WI38 (cell line): ENCODE measurements around the gene PEAK1.

ENCODE experiments used
- H3K4me3 ChIP-seq: 2 replicates; pipeline ENCODE4 v1.5.1; 2011; ENCODE audit warnings: low read depth, mild to moderate bottlenecking, control low read depth, low read length
- TF ChIP-seq, protein P1 (sequence below): IDR thresholded peaks from 2 replicates; pipeline ENCODE4 v1.5.1; 2012; ENCODE audit warnings: low read depth, mild to moderate bottlenecking, control low read depth, low read length

Gene PEAK1

DNA sequence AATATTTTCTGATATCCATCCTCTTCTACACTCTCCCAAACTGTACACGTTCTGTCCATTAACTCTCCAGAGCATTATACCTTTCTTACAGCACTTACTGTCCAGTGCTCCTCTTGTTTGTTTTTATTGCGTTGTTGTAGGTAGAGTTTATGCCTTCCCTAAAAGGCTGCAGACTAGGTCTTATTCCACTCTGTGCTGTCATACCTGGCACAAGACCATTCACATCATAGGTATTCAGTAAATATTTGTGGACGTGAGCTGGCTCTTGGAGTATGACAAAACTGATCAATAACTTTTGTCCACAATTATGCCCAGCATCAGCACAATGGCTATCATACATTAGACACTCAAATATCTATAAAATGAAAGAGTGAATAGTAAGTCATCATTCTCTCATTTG is 5.2 kb upstream of the PEAK1 start:
- TF ChIP-seq, protein P1, sequence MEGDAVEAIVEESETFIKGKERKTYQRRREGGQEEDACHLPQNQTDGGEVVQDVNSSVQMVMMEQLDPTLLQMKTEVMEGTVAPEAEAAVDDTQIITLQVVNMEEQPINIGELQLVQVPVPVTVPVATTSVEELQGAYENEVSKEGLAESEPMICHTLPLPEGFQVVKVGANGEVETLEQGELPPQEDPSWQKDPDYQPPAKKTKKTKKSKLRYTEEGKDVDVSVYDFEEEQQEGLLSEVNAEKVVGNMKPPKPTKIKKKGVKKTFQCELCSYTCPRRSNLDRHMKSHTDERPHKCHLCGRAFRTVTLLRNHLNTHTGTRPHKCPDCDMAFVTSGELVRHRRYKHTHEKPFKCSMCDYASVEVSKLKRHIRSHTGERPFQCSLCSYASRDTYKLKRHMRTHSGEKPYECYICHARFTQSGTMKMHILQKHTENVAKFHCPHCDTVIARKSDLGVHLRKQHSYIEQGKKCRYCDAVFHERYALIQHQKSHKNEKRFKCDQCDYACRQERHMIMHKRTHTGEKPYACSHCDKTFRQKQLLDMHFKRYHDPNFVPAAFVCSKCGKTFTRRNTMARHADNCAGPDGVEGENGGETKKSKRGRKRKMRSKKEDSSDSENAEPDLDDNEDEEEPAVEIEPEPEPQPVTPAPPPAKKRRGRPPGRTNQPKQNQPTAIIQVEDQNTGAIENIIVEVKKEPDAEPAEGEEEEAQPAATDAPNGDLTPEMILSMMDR: no peak
- no peak overlapping the region for H3K4me3 ChIP-seq

DNA sequence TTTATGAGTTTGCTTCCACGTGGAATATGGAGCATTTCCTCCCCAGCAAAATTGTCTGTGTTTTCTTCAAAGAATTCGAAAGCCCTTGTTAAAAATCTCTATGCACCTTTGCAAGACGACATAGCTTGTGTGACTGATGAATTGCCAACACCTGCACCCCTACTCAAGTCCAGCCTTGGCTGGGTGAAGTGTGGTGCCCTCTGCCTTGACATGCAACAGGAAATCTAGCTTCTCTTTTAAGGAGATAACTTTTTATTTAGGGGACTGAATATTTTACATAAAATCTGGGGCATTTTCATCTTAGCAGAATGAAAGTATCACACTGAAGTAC is 1.4 kb upstream of the PEAK1 start:
- TF ChIP-seq, protein P1: no peak
- peak overlapping the region; percentile 89 for H3K4me3 ChIP-seq

DNA sequence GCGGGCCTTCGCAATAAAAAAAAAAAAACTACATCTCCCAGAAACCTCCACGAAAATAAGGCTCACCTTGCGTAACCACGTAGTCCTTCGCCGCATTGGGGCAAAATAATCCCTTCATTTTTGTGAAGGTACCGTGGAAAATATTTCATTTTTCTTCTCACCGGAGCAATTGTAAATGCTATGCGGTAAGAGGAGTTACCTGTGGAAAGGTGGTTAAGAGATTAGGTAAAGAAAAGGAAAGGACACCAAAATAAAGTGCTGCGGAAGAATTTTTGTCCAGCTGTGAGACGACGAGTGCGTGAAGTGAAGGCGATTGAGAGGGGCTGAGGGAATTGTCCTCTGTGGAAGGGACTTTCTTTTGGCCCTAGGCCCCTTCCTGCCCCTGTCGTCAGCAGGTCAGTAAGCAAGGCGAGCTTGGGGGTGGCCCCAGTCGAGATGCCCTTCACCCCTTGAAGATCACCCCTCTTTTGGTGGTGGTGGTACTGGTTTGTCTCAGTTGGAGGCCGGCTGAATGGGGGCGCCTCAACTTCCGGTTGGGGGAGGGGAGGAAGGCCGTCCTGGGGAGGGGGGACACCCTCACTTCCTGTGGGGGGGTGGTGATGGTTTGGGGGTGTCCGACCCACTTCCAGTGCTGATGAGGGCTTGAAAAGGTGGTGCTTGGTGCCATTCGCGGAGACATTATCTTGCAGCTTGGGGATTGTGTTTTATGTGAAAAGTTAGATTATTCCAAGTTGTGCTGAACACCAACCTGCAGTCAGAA is 886 bp upstream of the PEAK1 start, which contains the start of gene HMG20A:
HMG20A (plus strand) TSS at position 279 of the 760 bp plus-strand sequence. CDS start 37,520 bp downstream, outside the sequence.
- H3K4me3 ChIP-seq: peak within 1 kb of the TSS; percentile 92
- TF ChIP-seq, protein P1: no peak

DNA sequence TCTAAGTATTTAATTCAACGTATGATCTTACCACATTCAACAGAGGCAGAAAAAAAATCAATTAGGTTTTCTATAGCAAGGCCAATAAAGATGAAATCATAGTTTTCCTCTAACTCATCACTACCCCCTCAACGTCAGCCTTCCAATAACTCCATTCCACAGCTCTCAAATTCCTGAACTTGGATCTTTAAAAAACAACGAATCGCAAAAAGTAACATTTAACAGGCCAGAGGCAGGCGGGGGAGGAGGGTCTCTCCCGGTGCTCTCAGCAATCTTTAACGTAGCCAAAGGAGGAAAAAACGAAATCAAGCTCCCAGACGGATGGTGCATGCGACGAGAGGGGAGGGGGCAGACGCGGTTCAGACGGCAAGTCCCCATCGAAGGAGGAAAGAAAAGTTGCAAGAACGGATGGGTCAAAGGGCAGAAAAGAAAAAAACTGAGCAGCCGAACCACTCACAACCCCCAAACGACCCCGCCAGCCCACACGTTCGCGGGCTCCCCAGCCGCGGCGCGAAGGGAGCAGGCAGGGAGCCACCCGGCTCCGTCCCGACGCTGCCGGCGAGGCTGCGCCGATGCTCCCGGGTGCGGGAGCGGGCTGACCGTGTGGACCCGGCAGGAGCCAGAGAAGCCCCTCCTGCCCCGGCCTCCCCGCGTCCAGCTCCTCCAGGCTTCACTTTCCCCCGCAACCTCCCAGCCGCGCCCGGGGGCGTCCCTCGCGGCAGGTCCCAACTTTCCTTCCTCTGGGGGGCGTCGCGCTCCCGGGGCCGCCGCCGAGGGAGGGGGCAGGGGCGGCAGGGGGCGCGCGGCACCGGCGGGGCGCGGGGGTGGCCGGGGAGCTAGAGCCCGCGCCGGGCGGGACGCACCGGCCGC is 703 bp downstream of the PEAK1 start:
- TF ChIP-seq, protein P1: no peak
- H3K4me3 ChIP-seq: peak overlapping the region; percentile 92

DNA sequence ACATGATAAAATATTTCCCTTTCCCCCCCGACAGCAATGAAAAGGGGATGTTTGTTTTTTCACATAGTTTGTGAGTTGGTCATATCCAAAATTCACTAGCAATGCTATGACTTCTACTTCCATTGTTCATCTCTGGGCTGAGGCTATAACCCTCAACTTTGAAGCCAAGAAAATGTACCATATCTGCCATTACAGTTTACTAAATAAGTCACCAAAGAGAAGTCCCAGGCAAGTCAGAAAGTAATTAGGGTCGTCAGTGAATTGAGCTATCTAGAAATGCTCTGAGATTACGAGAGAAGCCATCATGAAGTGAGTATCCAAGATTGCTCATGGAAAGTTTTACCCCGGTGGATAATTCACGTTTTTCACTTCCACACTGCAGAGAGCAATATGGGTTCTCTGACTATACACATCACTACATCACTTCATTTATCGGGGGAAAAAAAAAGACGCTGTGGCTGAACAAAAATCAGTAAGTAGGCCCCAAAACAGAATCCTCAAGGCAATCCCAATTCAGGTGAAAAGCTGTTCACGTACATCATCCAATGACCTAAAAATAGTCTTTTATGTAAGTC is 1.4 kb downstream of the PEAK1 start:
- TF ChIP-seq, protein P1: no peak
- peak overlapping the region; percentile 92 for H3K4me3 ChIP-seq

DNA sequence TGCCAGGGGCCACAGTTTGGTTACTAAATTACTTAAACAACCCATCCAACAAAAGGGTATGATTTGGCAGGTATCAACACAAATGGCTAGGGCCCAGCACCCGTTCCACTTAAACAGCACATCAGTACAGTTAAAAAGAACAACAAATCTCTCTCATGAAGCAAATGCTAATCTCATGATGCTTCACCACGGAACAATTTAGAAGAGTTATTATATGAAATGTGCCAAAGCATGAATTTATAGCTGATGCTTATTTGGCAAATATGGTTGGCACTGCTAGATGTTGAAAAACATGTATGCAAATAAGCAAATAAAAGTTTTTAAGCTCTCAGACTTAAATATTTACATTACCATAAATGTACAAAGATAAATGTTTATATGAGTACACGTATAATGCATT is 2.3 kb downstream of the PEAK1 start:
- TF ChIP-seq, protein P1: no peak

More for the DNA sequence above, 2.3 kb downstream of the PEAK1 start:
- H3K4me3 ChIP-seq: peak overlapping the region; percentile 92
